Endodermal cell (in vitro differentiated cells): Measurements from ENCODE around the gene CST2. TPM values are rescaled to one million over a fixed set of nuclear protein-coding genes. Genes with fewer than 3 reads are reported as not detected.

Experiments
- DNase-seq: peaks from one replicate; pipeline ENCODE4 v3.0.0-alpha.2; 2017
- H3K27ac ChIP-seq: 2 replicates; pipeline ENCODE4 v1.5.1; 2013; ENCODE audit warnings: mild to moderate bottlenecking, low read depth, low read length, moderate library complexity
- H3K27me3 ChIP-seq: 2 replicates; pipeline ENCODE4 v1.6.1; 2013; ENCODE audit warnings: mild to moderate bottlenecking, low read length, moderate library complexity; ENCODE audit not compliant: insufficient read depth, control insufficient read depth, poor library complexity, severe bottlenecking
- H3K36me3 ChIP-seq: 2 replicates; pipeline ENCODE4 v1.7.0; 2013; ENCODE audit warnings: mild to moderate bottlenecking, low read length, moderate library complexity; ENCODE audit not compliant: control insufficient read depth, insufficient read depth
- H3K4me1 ChIP-seq: one replicate; pipeline ENCODE4 v1.7.0; 2013; ENCODE audit warnings: low read length; ENCODE audit not compliant: control insufficient read depth, insufficient read depth
- H3K4me3 ChIP-seq: 2 replicates; pipeline ENCODE4 v1.5.1; 2013; ENCODE audit warnings: mild to moderate bottlenecking, low read length, moderate library complexity
- H3K9ac ChIP-seq: 2 replicates; pipeline ENCODE4 v1.6.1; 2013; ENCODE audit warnings: mild to moderate bottlenecking, low read length, moderate library complexity; ENCODE audit not compliant: poor library complexity, severe bottlenecking; ENCODE audit errors: extremely low read depth
- H3K9me3 ChIP-seq: 2 replicates; pipeline ENCODE4 v1.6.1; 2013; ENCODE audit warnings: mild to moderate bottlenecking, low read length, moderate library complexity; ENCODE audit not compliant: control insufficient read depth
- H3K27ac Mint-ChIP-seq: 2 replicates; pipeline ENCODE4 v1.8.0; 2020; ENCODE audit warnings: mixed read lengths
- H3K27me3 Mint-ChIP-seq: 2 replicates; pipeline ENCODE4 v1.8.0; 2021; ENCODE audit warnings: mild to moderate bottlenecking, mixed read lengths; ENCODE audit not compliant: insufficient read depth
- H3K36me3 Mint-ChIP-seq: 2 replicates; pipeline ENCODE4 v1.8.0; 2020; ENCODE audit warnings: low read depth, mixed read lengths
- H3K4me1 Mint-ChIP-seq: 2 replicates; pipeline ENCODE4 v1.8.0; 2020; ENCODE audit warnings: mixed read lengths
- H3K4me3 Mint-ChIP-seq: 2 replicates; pipeline ENCODE4 v1.8.0; 2020; ENCODE audit warnings: mild to moderate bottlenecking, moderate library complexity, mixed read lengths
- H3K9me3 Mint-ChIP-seq: 2 replicates; pipeline ENCODE4 v1.8.0; 2020; ENCODE audit warnings: mild to moderate bottlenecking, mixed read lengths
- CTCF ChIP-seq: fragments of 200-600 bp; sonication (generic); conservative IDR thresholded peaks from 2 replicates; pipeline ENCODE4 v1.5.0; 2021; ENCODE audit warnings: antibody characterized with exemption, mild to moderate bottlenecking
- WGBS, 2 experiments: methylation state at CpG; one replicate each; pipeline versions ENCODE4 v1.1.5 to v1.1.7; 2013; ENCODE audit warnings: missing lambda C conversion rate in 2 of 2, mixed read lengths in 1 of 2; ENCODE audit not compliant: insufficient coverage in 1 of 2, insufficient read length in 1 of 2; 5-methylcytosine and 5-hydroxymethylcytosine counted together
- long read RNA-seq, 4 experiments: library from polyadenylated mRNA in 2 of 4; library from RNA in 1 of 4; library from capped mRNA in 1 of 4; stranded (forward) in 3 of 4; unstranded in 1 of 4; transcript quantifications; one replicate each; pipeline ENCODE4 v2.0.0, GENCODE V29; 2020 to 2021; ENCODE audit warnings: inconsistent platforms in 1 of 4
- polyA plus RNA-seq, 2 experiments: library from polyadenylated mRNA; stranded (reverse); fragments of 50-300 nt; gene quantifications; one replicate each; pipeline ENCODE4 v1.2.3, GENCODE V29; 2013
- total RNA-seq, 2 donors: library from RNA; stranded (reverse); fragmentation: NEBNext Ultra II Directional in 1 of 2; extraction: Animal tissue kit (Norgen Biotek cat#: 25700) in 1 of 2; gene quantifications; 2 replicates in 1 of 2; 3 replicates in 1 of 2; pipeline ENCODE4 v1.2.1, GENCODE V29; 2021

Gene CST2
- total RNA-seq, result under 1 TPM in 1 of 2 donors, not detected in 1; 0.62 TPM
- 0.71 TPM for polyA plus RNA-seq (2013, experiment 1 of 2)
- 0.46 TPM for polyA plus RNA-seq (2013, experiment 2 of 2)
- long read RNA-seq, experiment 1, result 0 reads
- long read RNA-seq, experiment 2, result 0 reads
- long read RNA-seq, experiment 3, result 0 reads
- long read RNA-seq, experiment 4, result 0 reads

- TF ChIP-seq CTCF, result no peak
- H3K27ac ChIP-seq, result no peak within 1 kb of the TSS
- Mint-ChIP-seq H3K27ac (no peak within 1 kb of the TSS), H3K9me3 (no peaks in the 10 kb centered on the region), H3K4me1 (peaks cover 5% of the 10 kb centered on the region), H3K4me3 (no peak within 1 kb of the TSS), H3K27me3 (no peaks in the 10 kb centered on the region), H3K36me3 (no peaks in the 10 kb centered on the region)
- H3K4me3 ChIP-seq, result no peak within 1 kb of the TSS
- H3K36me3 ChIP-seq, result no peaks in the 10 kb centered on the region
- H3K9ac ChIP-seq, result no peak within 1 kb of the TSS
- peak; percentile 63 for DNase-seq
- H3K9me3 ChIP-seq, result no peaks in the 10 kb centered on the region
- no peaks in the 10 kb centered on the region for H3K27me3 ChIP-seq
- 40 to 72% methylated on average over 2 to 4 of the region's 4 CpGs for WGBS, 2 experiments
- H3K4me1 ChIP-seq, result no peaks in the 10 kb centered on the region
Measured at GRCh38 chr20:23826541-23827021, at the start of gene CST2. Gene CST2 (minus strand): TSS chr20:23826729. CDS start chr20:23826660, 69 bp downstream.

- H3K36me3 Mint-ChIP-seq, result no peaks in the 10 kb centered on the region
- Histone ChIP-seq H3K9ac (no peak overlapping the region), H3K36me3 (no peaks in the 10 kb centered on the region), H3K27me3 (no peaks in the 10 kb centered on the region), H3K4me3 (no peak overlapping the region), H3K27ac (no peak overlapping the region), H3K9me3 (no peaks in the 10 kb centered on the region), H3K4me1 (peaks cover 8% of the 10 kb centered on the region)
- DNase-seq, result no peak
- H3K27me3 Mint-ChIP-seq, result no peaks in the 10 kb centered on the region
- 86 to 91% methylated on average over 2 to 6 of the region's 6 CpGs for WGBS, 2 experiments
- no peak for TF ChIP-seq CTCF
- peaks cover 2% of the 10 kb centered on the region for H3K9me3 Mint-ChIP-seq
- no peak overlapping the region for H3K27ac Mint-ChIP-seq
- peaks cover 29% of the 10 kb centered on the region for H3K4me1 Mint-ChIP-seq
- H3K4me3 Mint-ChIP-seq, result no peak overlapping the region
Measured at GRCh38 chr20:23875606-23876237, 49.2 kb upstream of the CST2 start.

GRCh38 chr20:23874747-23875146 is 48.2 kb upstream of the CST2 start:
- no peaks in the 10 kb centered on the region for H3K27me3 Mint-ChIP-seq
- no peak overlapping the region for H3K4me3 ChIP-seq
- H3K4me1 ChIP-seq, result peaks cover 11% of the 10 kb centered on the region
- 86 to 92% methylated on average over 1 to 5 of the region's 5 CpGs for WGBS, 2 experiments
- no peak overlapping the region for H3K9ac ChIP-seq
- H3K4me1 Mint-ChIP-seq, result peaks cover 37% of the 10 kb centered on the region
- no peaks in the 10 kb centered on the region for H3K36me3 Mint-ChIP-seq
- peaks cover 2% of the 10 kb centered on the region for H3K9me3 Mint-ChIP-seq
- no peak overlapping the region for H3K27ac ChIP-seq
- H3K27me3 ChIP-seq, result no peaks in the 10 kb centered on the region
- no peak for DNase-seq
- no peak overlapping the region for H3K27ac Mint-ChIP-seq
- no peak overlapping the region for H3K4me3 Mint-ChIP-seq
- no peaks in the 10 kb centered on the region for H3K36me3 ChIP-seq
- no peak for TF ChIP-seq CTCF
- no peaks in the 10 kb centered on the region for H3K9me3 ChIP-seq
